ENCODE results near the gene MACROD2.

GRCh38 chr20:15612769-15613168 is 1617.5 kb downstream of the MACROD2 start:
- no peak for TF ChIP-seq CTCF (IDR thresholded peaks at IDR 0.05; ENCODE audit: low read depth, low read length, missing input control)
- no peak for TF ChIP-seq RXRA (IDR thresholded peaks at IDR 0.05)
- no peak for TF ChIP-seq RAD21 (IDR thresholded peaks at IDR 0.05)
- no peak for TF ChIP-seq TAF1 (conservative IDR thresholded peaks at IDR 0.05)

Data from liver (tissue), 3 donors.